Left lung (tissue), 10 donors: ENCODE results near the gene CEACAM19. TPM values are rescaled to one million over a fixed set of nuclear protein-coding genes. Genes with fewer than 3 reads are reported as not detected.

Experiments
- ATAC-seq: fragments of 200-7000 bp; cut with Tn5 transposase; one replicate; pipeline ENCODE4 v1.9.1; 2020; ENCODE audit warnings: moderate library complexity
- DNase-seq, 4 donors: peaks; one replicate each; pipeline ENCODE4 v3.0.0-alpha.2; 2013 to 2020
- H3K27ac ChIP-seq, 2 donors: fragments of 200-600 bp; sonication (generic) in 1 of 2; one replicate each; pipeline versions ENCODE4 v1.5.0 to v1.8.0; 2020 to 2021
- H3K27me3 ChIP-seq, 2 donors: fragments of 200-600 bp; sonication (generic) in 1 of 2; one replicate each; pipeline versions ENCODE4 v1.5.0 to v1.8.0; 2020 to 2021
- H3K36me3 ChIP-seq, 2 donors: fragments of 200-600 bp; sonication (generic) in 1 of 2; one replicate each; pipeline versions ENCODE4 v1.5.0 to v1.8.0; 2020 to 2021
- H3K4me1 ChIP-seq, 2 donors: fragments of 200-600 bp; one replicate each; pipeline ENCODE4 v1.8.0; 2021
- H3K4me3 ChIP-seq, 2 donors: fragments of 200-600 bp; sonication (generic) in 1 of 2; one replicate each; pipeline versions ENCODE4 v1.5.0 to v1.8.0; 2020 to 2021; ENCODE audit warnings: mild to moderate bottlenecking in 1 of 2
- H3K9me3 ChIP-seq, 2 donors: fragments of 200-600 bp; sonication (generic) in 1 of 2; one replicate each; pipeline versions ENCODE4 v1.5.0 to v1.8.0; 2020 to 2021
- intact Hi-C, 2 donors: fragments of 100-400 bp; cut with DNase I; formaldehyde crosslinking; loops; one replicate each; pipeline versions ENCODE4 v1.11.2 to v1.14.2; 2022
- polyA plus RNA-seq, 6 donors: library from polyadenylated mRNA; unstranded; fragments of 120-200 nt; gene quantifications; one replicate each; pipeline ENCODE4 v1.2.1, GENCODE V29; 2013; ENCODE audit not compliant: insufficient read length in 6 of 6
- total RNA-seq, 2 donors: library from RNA; stranded (reverse); fragmentation: NEBNext Ultra II Directional; extraction: Animal tissue kit (Norgen Biotek cat#: 25700); gene quantifications; one replicate each; pipeline ENCODE4 v1.2.1, GENCODE V29; 2021
- TF ChIP-seq, protein P1 (sequence below), 2 donors: fragments of 200-600 bp; sonication (generic) in 1 of 2; IDR thresholded peaks; one replicate each; pipeline versions ENCODE4 v1.5.0 to v1.8.0; 2021; ENCODE audit warnings: antibody characterized with exemption in 2 of 2
- donor health status: DM: no; HTN: yes; CAD: no.
- donor health status: DM: no; HTN: no; CAD: no.

Gene CEACAM19
- total and polyA plus RNA-seq, 8 donors, result 4.1 to 21.9 (median 14.6) TPM

- TF ChIP-seq, protein P1, sequence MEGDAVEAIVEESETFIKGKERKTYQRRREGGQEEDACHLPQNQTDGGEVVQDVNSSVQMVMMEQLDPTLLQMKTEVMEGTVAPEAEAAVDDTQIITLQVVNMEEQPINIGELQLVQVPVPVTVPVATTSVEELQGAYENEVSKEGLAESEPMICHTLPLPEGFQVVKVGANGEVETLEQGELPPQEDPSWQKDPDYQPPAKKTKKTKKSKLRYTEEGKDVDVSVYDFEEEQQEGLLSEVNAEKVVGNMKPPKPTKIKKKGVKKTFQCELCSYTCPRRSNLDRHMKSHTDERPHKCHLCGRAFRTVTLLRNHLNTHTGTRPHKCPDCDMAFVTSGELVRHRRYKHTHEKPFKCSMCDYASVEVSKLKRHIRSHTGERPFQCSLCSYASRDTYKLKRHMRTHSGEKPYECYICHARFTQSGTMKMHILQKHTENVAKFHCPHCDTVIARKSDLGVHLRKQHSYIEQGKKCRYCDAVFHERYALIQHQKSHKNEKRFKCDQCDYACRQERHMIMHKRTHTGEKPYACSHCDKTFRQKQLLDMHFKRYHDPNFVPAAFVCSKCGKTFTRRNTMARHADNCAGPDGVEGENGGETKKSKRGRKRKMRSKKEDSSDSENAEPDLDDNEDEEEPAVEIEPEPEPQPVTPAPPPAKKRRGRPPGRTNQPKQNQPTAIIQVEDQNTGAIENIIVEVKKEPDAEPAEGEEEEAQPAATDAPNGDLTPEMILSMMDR (IDR thresholded peaks at IDR 0.05), result no peak
- no peak overlapping the region for H3K27ac ChIP-seq
- no peaks in the 10 kb centered on the region for H3K4me1 ChIP-seq
- H3K4me3 ChIP-seq, result no peak overlapping the region
- ATAC-seq (no peak), DNase-seq (no peak)
- H3K9me3 ChIP-seq, result no peaks in the 10 kb centered on the region
- no peaks in the 10 kb centered on the region for H3K27me3 ChIP-seq
- intact Hi-C loops, result no loop called here
- no peaks in the 10 kb centered on the region for H3K36me3 ChIP-seq
Observed at GRCh38 chr19:44701228-44701627, 29.9 kb downstream of the CEACAM19 start.

DNA sequence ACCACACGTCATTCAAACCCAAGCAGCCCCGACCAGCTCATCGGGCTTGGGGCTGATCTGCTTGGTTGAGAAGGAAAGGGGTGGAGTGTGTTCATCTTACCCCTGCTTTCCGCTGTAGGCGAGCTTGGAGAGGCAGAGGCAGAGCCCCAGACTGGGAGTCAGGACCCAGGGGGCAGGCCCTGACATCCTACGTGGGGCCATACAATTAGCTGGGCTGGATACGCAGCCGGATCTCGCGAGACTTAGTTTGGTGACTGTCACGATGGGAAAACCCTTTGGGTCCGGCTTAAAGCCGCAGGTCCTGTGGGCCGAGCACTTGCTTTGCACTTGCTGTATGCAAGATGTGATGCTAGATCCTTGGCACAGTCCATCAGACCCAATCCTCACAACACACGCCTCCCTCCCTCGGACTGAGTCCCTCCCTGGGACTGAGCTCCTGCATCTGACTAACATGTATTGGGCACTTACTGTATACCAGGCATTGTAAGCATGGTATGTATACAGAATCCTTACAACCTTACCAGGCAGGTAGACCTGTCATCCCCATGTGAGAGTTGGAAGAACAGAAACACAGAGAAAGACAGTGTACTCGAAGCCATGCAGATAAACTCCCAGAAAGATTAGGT, 31.4 kb downstream of the CEACAM19 start:
- H3K4me1 ChIP-seq, result no peaks in the 10 kb centered on the region
- intact Hi-C loops, result no loop called here
- H3K36me3 ChIP-seq, result no peaks in the 10 kb centered on the region
- no peak overlapping the region for H3K27ac ChIP-seq
- no peak overlapping the region for H3K4me3 ChIP-seq
- TF ChIP-seq, protein P1 (IDR thresholded peaks at IDR 0.05), result no peak
- ATAC-seq, result no peak
- no peak for DNase-seq
- no peaks in the 10 kb centered on the region for H3K27me3 ChIP-seq
- H3K9me3 ChIP-seq, result no peaks in the 10 kb centered on the region

DNA sequence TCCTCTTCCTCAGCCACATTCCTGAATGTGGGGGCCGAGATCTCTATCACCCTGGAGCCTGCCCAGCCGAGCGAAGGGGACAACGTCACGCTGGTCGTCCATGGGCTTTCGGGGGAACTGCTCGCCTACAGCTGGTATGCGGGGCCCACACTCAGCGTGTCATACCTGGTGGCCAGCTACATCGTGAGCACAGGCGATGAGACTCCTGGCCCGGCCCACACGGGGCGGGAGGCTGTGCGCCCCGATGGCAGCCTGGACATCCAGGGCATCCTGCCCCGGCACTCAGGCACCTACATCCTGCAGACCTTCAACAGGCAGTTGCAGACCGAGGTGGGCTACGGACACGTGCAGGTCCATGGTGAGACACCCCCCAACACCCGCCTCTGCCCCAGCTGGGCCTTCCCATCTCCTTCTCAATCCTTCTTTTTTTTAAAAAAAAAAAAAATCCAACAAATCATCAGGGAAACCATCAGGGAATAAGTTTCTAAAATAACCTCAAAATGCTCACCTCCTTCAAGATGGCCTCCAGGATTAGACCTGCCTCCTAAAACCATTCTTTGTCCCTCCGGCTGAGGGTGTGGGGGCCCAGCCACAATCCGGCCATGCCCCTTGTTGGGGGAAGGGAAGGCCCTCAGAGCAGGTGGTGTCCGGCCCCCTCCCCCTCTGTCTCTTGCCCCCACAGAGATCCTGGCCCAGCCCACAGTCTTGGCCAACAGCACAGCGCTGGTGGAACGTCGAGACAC, 32.2 kb downstream of the CEACAM19 start:
- H3K27ac ChIP-seq, result no peak overlapping the region
- no peaks in the 10 kb centered on the region for H3K36me3 ChIP-seq
- no peaks in the 10 kb centered on the region for H3K4me1 ChIP-seq
- DNase-seq (no peak), ATAC-seq (no peak)
- TF ChIP-seq, protein P1 (IDR thresholded peaks at IDR 0.05), result no peak
- no peaks in the 10 kb centered on the region for H3K27me3 ChIP-seq
- H3K9me3 ChIP-seq, result no peaks in the 10 kb centered on the region
- intact Hi-C loops, result no loop called here
- H3K4me3 ChIP-seq, result no peak overlapping the region

- Histone ChIP-seq H3K9me3 (no peaks in the 10 kb centered on the region), H3K4me3 (no peak overlapping the region), H3K27me3 (no peaks in the 10 kb centered on the region), H3K36me3 (no peaks in the 10 kb centered on the region), H3K27ac (no peak overlapping the region), H3K4me1 (no peaks in the 10 kb centered on the region)
- DNase-seq, result no peak
- ATAC-seq, result no peak
- TF ChIP-seq, protein P1 (IDR thresholded peaks at IDR 0.05), result no peak
- intact Hi-C loops, result no loop called here
Observed at GRCh38 chr19:44704982-44705381, 33.7 kb downstream of the CEACAM19 start.

DNA sequence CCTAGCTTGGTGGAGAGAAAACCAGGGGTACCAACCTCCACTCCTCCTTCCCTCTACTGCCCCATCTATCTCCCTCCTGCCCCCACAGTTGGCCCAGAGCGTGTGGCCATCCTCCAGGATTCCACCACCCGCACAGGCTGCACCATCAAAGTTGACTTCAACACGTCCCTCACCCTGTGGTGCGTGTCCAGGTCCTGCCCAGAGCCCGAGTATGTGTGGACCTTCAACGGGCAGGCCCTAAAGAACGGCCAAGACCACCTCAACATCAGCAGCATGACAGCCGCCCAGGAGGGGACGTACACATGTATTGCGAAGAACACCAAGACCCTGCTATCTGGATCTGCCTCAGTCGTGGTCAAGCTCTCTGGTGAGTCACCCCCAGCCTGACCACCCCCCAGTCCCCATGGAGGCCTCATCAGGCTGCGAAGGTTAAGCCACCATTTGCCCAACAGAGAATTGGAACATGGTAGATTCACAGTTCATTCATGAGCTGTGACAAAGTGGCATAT, 34.3 kb downstream of the CEACAM19 start:
- intact Hi-C loops, result no loop called here
- Histone ChIP-seq H3K27me3 (no peaks in the 10 kb centered on the region), H3K36me3 (no peaks in the 10 kb centered on the region), H3K9me3 (no peaks in the 10 kb centered on the region), H3K27ac (no peak overlapping the region), H3K4me3 (no peak overlapping the region), H3K4me1 (no peaks in the 10 kb centered on the region)
- TF ChIP-seq, protein P1 (IDR thresholded peaks at IDR 0.05), result no peak
- ATAC-seq (no peak), DNase-seq (no peak)
